Fibroblast of skin of abdomen (primary cell): ENCODE measurements around the gene HKDC1. TPM values are rescaled to one million over a fixed set of nuclear protein-coding genes. Genes with fewer than 3 reads are reported as not detected.
"Not testable (repeated sequence)": the region's sequence is repeated elsewhere in the genome, so short reads cannot be mapped to it uniquely, and the experiment has no call there.

Source experiments
- DNase-seq: peaks from one replicate; pipeline ENCODE4 v3.0.0-alpha.2; 2013
- polyA plus RNA-seq, 2 experiments: library from polyadenylated mRNA; unstranded; fragments of 120-200 nt; gene quantifications; one replicate each; pipeline ENCODE4 v1.2.1, GENCODE V29; 2013; ENCODE audit not compliant: insufficient read length in 2 of 2

Gene HKDC1, protein sequence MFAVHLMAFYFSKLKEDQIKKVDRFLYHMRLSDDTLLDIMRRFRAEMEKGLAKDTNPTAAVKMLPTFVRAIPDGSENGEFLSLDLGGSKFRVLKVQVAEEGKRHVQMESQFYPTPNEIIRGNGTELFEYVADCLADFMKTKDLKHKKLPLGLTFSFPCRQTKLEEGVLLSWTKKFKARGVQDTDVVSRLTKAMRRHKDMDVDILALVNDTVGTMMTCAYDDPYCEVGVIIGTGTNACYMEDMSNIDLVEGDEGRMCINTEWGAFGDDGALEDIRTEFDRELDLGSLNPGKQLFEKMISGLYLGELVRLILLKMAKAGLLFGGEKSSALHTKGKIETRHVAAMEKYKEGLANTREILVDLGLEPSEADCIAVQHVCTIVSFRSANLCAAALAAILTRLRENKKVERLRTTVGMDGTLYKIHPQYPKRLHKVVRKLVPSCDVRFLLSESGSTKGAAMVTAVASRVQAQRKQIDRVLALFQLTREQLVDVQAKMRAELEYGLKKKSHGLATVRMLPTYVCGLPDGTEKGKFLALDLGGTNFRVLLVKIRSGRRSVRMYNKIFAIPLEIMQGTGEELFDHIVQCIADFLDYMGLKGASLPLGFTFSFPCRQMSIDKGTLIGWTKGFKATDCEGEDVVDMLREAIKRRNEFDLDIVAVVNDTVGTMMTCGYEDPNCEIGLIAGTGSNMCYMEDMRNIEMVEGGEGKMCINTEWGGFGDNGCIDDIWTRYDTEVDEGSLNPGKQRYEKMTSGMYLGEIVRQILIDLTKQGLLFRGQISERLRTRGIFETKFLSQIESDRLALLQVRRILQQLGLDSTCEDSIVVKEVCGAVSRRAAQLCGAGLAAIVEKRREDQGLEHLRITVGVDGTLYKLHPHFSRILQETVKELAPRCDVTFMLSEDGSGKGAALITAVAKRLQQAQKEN
- polyA plus RNA-seq (2013, experiment 1 of 2; ENCODE audit: insufficient read length), result 0.14 TPM
- polyA plus RNA-seq (2013, experiment 2 of 2; ENCODE audit: insufficient read length), result 0.09 TPM

GRCh38 chr10:69220041-69220451, at the start of gene HKDC1:
HKDC1 (plus strand) TSS chr10:69220332; CDS start chr10:69220436, 104 bp downstream.
- no peak for DNase-seq

DNA sequence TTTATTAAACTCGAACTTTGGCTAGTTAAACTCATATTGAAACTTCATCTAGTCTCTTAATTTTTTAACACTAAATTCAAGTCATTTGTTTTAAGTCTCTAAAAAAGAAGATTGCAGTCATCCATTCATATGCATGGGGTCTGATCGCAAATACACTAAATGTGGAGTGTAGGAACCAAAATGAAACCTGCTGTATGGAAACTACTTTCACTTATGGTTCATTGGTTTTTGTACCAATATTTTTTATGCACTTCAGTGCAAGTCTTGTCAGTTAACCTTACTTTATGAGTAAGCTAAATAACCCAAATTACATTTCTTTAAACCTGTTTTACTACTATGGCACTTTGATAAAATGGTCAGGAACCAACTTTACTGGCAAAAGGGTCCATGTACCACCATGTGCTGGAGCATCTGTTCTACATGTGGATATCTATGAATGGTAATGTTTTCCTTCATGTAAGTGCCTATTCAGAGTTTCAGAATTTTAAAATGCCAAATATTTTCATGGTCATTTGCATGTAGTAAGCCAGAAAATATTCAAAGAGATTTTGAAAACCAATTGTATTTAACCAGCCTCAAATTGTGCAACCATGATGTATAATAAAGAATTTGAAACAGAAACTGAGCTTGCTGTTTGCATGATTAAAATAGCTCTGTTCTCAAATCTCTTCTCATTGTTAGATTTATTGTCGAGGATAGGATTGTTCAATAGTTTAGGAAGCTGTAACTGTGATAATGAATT, 47.7 kb upstream of the HKDC1 start:
- peak; percentile 14 for DNase-seq

- not testable (repeated sequence) for DNase-seq
These were observed 44.8 kb upstream of the HKDC1 start for GRCh38 chr10:69175326-69175725.

- no peak for DNase-seq
These were observed 43.3 kb upstream of the HKDC1 start for GRCh38 chr10:69176823-69177222.

- DNase-seq, result no peak
These were observed 40.9 kb upstream of the HKDC1 start for GRCh38 chr10:69179089-69179742.

- DNase-seq, result peak; percentile 98
These were observed 40.2 kb upstream of the HKDC1 start, which contains the start of gene SUPV3L1 for GRCh38 chr10:69179743-69180524. SUPV3L1 (plus strand) TSS chr10:69180234; CDS start chr10:69180292, 58 bp downstream.

- peak; percentile 2 for DNase-seq
These were observed 39.5 kb upstream of the HKDC1 start for GRCh38 chr10:69180525-69181204.

GRCh38 chr10:69181433-69181832, 38.7 kb upstream of the HKDC1 start:
- no peak for DNase-seq

DNA sequence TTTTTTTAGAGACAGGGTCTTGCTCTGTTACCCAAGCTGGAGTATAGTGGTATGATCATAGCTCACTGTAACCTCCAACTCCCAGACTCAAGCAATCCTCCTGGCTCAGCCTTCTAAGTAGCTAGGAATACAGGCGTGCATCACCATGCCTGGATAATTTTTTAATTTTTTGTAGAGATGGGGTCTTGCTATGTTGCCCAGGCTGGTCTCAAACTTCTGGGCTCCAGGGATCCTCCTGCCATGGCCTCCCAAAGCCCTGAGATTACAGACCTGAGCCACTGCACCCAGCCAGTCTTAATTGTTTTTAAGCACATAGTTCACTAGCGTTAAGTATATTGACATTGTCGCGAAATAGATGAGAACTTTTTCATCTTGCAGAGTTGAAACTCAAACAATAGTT, 38.1 kb upstream of the HKDC1 start:
- DNase-seq, result no peak

- no peak for DNase-seq
These were observed 33.6 kb upstream of the HKDC1 start for GRCh38 chr10:69186524-69186923.

- DNase-seq, result no peak
These were observed 19.1 kb upstream of the HKDC1 start for GRCh38 chr10:69201045-69201444.

GRCh38 chr10:69202332-69202731, 17.8 kb upstream of the HKDC1 start:
- peak; percentile 31 for DNase-seq

- DNase-seq, result no peak
These were observed 11.4 kb upstream of the HKDC1 start for GRCh38 chr10:69208761-69209160.

- DNase-seq, result no peak
These were observed 10.2 kb upstream of the HKDC1 start for GRCh38 chr10:69209787-69210484.

- DNase-seq, result no peak
These were observed 9.0 kb upstream of the HKDC1 start for GRCh38 chr10:69211104-69211503.

DNA sequence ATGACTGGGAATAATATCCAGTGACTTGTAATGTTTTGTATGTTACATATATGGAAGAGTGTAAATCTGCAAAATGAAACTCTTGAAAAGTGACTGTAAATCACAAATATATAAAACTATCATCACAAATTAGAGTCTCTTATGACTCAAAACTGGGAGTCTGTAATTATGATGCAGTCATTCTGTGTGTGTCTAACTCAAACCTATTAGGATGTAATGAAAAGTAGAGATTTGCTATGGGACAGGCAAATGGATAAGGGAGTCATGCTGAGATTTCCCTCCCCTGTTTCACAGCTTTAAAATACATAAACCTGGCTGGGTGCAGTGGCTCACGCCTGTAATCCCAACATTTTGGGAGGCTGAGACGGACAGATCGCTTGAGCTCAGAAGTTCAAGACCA, 8.6 kb upstream of the HKDC1 start:
- no peak for DNase-seq

- DNase-seq, result no peak
These were observed 6.4 kb upstream of the HKDC1 start for GRCh38 chr10:69213591-69214311.

- no peak for DNase-seq
These were observed 5.4 kb upstream of the HKDC1 start for GRCh38 chr10:69214666-69215131.
